Brain microvascular endothelial cell (primary cell): ENCODE measurements around the gene STARD7.

Experiments
- DNase-seq: peaks from one replicate; pipeline ENCODE4 v3.0.0-alpha.2; 2020
- H3K27ac ChIP-seq: fragments of 250-450 bp; sonication (Bioruptor Pico); 2 replicates; pipeline ENCODE4 v1.5.1; 2020; ENCODE audit warnings: mild to moderate bottlenecking, moderate library complexity
- H3K27me3 ChIP-seq: fragments of 250-450 bp; sonication (Bioruptor Pico); replicated peaks from 2 replicates; pipeline ENCODE4 v1.5.1; 2020; ENCODE audit warnings: mild to moderate bottlenecking
- H3K36me3 ChIP-seq: fragments of 250-450 bp; sonication (Bioruptor Pico); replicated peaks from 2 replicates; pipeline ENCODE4 v1.5.1; 2020; ENCODE audit warnings: mild to moderate bottlenecking
- H3K4me3 ChIP-seq: 2 replicates; pipeline ENCODE4 v1.5.1; 2011; ENCODE audit warnings: low read depth, mild to moderate bottlenecking, control low read depth, low read length, moderate library complexity
- in situ Hi-C: cut with HindIII; loops from 2 replicates; pipeline ENCODE4 v1.10.0; 2017; ENCODE audit warnings: low sequenced_read_pairs, low pct_ligation_motif_present
- TF ChIP-seq, protein P1 (sequence below): IDR thresholded peaks from 2 replicates; pipeline ENCODE4 v1.5.1; 2011; ENCODE audit warnings: low read depth, mild to moderate bottlenecking, moderate library complexity, low read length, control low read depth, inconsistent platforms; ENCODE audit errors: missing control alignments

Gene STARD7

GRCh38 chr2:96151595-96152303 lies 56.9 kb downstream of the STARD7 start:
- DNase-seq: no peak
- TF ChIP-seq, protein P1, sequence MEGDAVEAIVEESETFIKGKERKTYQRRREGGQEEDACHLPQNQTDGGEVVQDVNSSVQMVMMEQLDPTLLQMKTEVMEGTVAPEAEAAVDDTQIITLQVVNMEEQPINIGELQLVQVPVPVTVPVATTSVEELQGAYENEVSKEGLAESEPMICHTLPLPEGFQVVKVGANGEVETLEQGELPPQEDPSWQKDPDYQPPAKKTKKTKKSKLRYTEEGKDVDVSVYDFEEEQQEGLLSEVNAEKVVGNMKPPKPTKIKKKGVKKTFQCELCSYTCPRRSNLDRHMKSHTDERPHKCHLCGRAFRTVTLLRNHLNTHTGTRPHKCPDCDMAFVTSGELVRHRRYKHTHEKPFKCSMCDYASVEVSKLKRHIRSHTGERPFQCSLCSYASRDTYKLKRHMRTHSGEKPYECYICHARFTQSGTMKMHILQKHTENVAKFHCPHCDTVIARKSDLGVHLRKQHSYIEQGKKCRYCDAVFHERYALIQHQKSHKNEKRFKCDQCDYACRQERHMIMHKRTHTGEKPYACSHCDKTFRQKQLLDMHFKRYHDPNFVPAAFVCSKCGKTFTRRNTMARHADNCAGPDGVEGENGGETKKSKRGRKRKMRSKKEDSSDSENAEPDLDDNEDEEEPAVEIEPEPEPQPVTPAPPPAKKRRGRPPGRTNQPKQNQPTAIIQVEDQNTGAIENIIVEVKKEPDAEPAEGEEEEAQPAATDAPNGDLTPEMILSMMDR: no peak
- H3K36me3 ChIP-seq: no peaks in the 10 kb centered on the region
- in situ Hi-C loops: no loop called here
- H3K27me3 ChIP-seq: no peaks in the 10 kb centered on the region
- no peak overlapping the region for H3K27ac ChIP-seq
- H3K4me3 ChIP-seq: no peak overlapping the region

- Histone ChIP-seq H3K27me3 (no peaks in the 10 kb centered on the region), H3K27ac (no peak overlapping the region), H3K36me3 (no peaks in the 10 kb centered on the region), H3K4me3 (no peak overlapping the region)
- DNase-seq: no peak
- TF ChIP-seq, protein P1: no peak
- in situ Hi-C loops: no loop called here
These were observed 57.6 kb downstream of the STARD7 start for GRCh38 chr2:96150791-96151594.

DNA sequence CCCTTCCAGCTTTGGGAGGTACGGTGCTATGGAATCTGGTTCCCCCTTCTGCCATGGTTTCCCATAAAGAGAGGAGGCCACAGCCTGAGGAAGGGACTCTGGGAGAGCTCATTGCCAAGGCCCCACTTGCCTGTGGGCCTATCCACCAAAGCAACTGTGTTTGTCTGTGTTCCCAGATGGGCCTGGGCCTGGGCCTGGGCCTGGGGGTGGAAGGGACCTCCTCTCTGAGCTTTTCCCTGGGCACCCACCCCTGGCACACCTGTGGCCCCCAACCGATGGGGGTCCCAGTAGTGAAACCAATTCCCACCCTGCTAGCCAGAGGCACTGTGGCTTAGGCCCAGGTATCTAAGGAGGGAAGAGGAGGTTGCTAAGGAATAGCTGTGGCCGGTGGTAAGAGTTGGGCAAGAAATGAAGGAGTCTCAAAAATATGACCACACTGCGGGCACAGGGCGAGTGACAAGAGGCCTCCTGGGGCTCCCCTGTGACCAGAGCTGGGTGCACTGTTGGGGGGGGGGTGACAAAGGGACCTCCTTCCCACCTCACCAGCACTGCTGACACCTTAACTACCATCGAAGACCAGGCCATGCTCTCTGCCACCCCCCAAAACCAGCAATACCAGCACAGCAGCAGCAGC lies 58.5 kb downstream of the STARD7 start:
- no peak for DNase-seq
- no peak overlapping the region for H3K4me3 ChIP-seq
- no peak overlapping the region for H3K27ac ChIP-seq
- TF ChIP-seq, protein P1: no peak
- in situ Hi-C loops: no loop called here
- no peaks in the 10 kb centered on the region for H3K36me3 ChIP-seq
- no peaks in the 10 kb centered on the region for H3K27me3 ChIP-seq

DNA sequence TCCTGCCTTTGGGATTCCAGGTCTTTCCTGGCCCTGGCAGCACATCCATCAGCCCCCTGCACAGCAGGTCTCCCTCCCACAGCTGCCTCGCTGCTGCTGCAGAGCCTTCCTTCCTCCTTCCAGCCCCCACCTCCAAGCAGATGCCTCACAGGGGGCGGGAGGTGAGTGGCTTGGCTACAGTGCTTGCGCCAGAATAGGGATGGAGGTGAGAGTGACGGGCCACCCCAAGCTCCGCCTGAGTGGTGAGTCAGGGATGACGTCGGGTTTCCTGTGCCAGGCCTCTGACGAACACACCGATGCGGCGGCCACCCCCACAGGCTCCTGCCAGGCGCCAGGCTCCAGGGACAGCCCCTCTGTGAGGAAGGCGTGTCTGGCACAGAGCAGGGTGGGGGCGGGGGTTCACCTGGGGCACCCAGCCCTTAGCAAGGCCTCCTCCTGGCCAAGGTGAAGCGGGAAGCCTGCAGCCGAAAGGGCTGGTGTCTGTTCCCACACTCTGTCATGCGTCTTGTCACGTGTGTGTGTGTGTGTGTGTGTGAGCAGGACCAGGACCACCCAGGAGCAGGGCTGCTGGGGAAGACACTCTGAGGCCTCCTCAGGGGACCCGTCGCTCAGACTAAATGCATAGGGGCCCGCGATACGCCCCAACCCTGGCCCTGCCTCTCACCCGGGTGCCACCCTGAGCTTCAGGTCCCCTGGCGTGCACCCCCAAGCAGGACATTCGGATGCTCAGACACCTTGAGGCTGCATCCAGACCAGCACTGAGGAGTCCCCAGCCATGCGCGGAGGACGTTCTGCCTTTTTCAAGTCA lies 60.0 kb downstream of the STARD7 start:
- in situ Hi-C loops: no loop called here

DNA sequence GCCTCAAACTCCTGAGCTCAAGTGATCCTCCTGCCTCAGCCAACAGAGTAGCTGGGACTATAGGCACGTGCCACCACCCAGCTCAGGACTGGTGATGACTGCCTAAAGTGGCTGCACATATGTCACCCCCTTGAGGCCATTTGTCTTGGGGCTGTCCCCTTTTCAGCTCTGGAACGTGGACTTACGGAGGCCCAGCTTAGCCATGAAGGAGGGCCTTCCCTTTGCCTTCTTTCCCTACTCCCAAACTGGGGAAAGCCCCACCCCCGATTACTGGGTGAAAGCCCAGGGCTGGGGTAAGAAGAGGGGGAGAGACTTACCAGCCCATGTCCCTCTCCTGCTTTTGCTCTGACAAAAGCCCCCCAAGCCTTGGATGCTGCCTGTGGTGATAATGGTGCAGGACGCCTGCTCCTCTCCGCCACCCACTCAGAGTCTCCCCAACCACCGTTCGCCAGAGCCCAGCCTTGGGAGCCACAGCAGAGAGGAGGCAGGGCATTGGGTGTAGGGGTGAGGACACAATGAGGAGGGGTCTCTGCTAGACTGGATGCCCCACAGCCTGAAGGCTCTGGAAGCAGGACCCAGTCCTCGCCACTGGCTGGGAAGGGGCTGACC lies 60.9 kb downstream of the STARD7 start:
- H3K27me3 ChIP-seq: no peaks in the 10 kb centered on the region
- no peaks in the 10 kb centered on the region for H3K36me3 ChIP-seq
- in situ Hi-C loops: no loop called here
- no peak overlapping the region for H3K4me3 ChIP-seq
- no peak overlapping the region for H3K27ac ChIP-seq
- DNase-seq: no peak
- TF ChIP-seq, protein P1: no peak

More for the DNA sequence above, 60.0 kb downstream of the STARD7 start:
- no peak overlapping the region for H3K27ac ChIP-seq
- H3K36me3 ChIP-seq: no peaks in the 10 kb centered on the region
- no peaks in the 10 kb centered on the region for H3K27me3 ChIP-seq
- peak overlapping the region; percentile 26 for H3K4me3 ChIP-seq
- TF ChIP-seq, protein P1: no peak
- DNase-seq: peak; percentile 87
